Cardiac muscle cell (in vitro differentiated cells and primary cell): ENCODE measurements around the gene ZFC3H1. TPM values are rescaled to one million over a fixed set of nuclear protein-coding genes. Genes with fewer than 3 reads are reported as not detected.
"Not testable (repeated sequence)": the region's sequence is repeated elsewhere in the genome, so short reads cannot be mapped to it uniquely, and the experiment has no call there.

Experiments
- DNase-seq, 2 donors: peaks; one replicate each; pipeline versions ENCODE4 v3.0.0 to v3.0.0-alpha.2; 2010 to 2017; ENCODE audit warnings: low read depth in 1 of 2, low spot score in 1 of 2
- H3K27ac ChIP-seq: fragments of 200-600 bp; sonication (generic); 2 replicates; pipeline ENCODE4 v1.5.1; 2016
- H3K27me3 ChIP-seq: fragments of 200-600 bp; sonication (generic); 2 replicates; pipeline ENCODE4 v1.6.0; 2016; ENCODE audit warnings: control low read depth
- H3K36me3 ChIP-seq: fragments of 200-600 bp; sonication (generic); 2 replicates; pipeline ENCODE4 v1.5.1; 2016; ENCODE audit warnings: control low read depth
- H3K4me1 ChIP-seq: fragments of 200-600 bp; sonication (generic); 2 replicates; pipeline ENCODE4 v1.8.1; 2017; ENCODE audit warnings: low read depth, mild to moderate bottlenecking, mixed run types
- H3K4me3 ChIP-seq: fragments of 200-600 bp; sonication (generic); 2 replicates; pipeline ENCODE4 v1.5.1; 2016; ENCODE audit warnings: mild to moderate bottlenecking
- H3K9me3 ChIP-seq: fragments of 200-600 bp; sonication (generic); 2 replicates; pipeline ENCODE4 v1.5.1; 2017; ENCODE audit warnings: low read depth, mild to moderate bottlenecking, control low read depth
- CTCF ChIP-seq: IDR thresholded peaks from 2 replicates; pipeline ENCODE4 v1.5.1; 2012; ENCODE audit warnings: low read depth, mild to moderate bottlenecking, low read length
- polyA plus RNA-seq: library from polyadenylated mRNA; unstranded; fragments of >200 nt; fragmentation: Nextera tagmentation; extraction: Ambion mirVana; gene quantifications from 2 replicates; pipeline ENCODE4 v1.2.1, GENCODE V29; 2016
- total RNA-seq: library from RNA; depleted of rRNA; stranded (reverse); fragments of >200 nt; gene quantifications from 2 replicates; pipeline ENCODE4 v1.2.3, GENCODE V29; 2016

Gene ZFC3H1
- total and polyA plus RNA-seq, 2 experiments from 2014 or later: 24.9 to 25.8 TPM

- H3K27me3 ChIP-seq: no peaks in the 10 kb centered on the region
- no peak for DNase-seq
- no peaks in the 10 kb centered on the region for H3K9me3 ChIP-seq
- TF ChIP-seq CTCF: no peak
- peaks cover 20% of the 10 kb centered on the region for H3K4me1 ChIP-seq
- H3K4me3 ChIP-seq: no peak overlapping the region
- H3K36me3 ChIP-seq: peaks cover 16% of the 10 kb centered on the region
- peak overlapping the region; percentile 94 for H3K27ac ChIP-seq
Observed at GRCh38 chr12:71693126-71693525, 29.5 kb upstream of the ZFC3H1 start.

- Histone ChIP-seq H3K4me3 (no peak overlapping the region), H3K4me1 (peaks cover 30% of the 10 kb centered on the region), H3K27me3 (no peaks in the 10 kb centered on the region), H3K27ac (no peak overlapping the region), H3K9me3 (no peaks in the 10 kb centered on the region), H3K36me3 (peaks cover under 1% of the 10 kb centered on the region)
- no peak for TF ChIP-seq CTCF
- DNase-seq: no peak
Observed at GRCh38 chr12:71691504-71692129, 28.0 kb upstream of the ZFC3H1 start.

- DNase-seq: no peak
- Histone ChIP-seq H3K27me3 (no peaks in the 10 kb centered on the region), H3K4me1 (peaks cover 23% of the 10 kb centered on the region), H3K4me3 (no peak overlapping the region), H3K27ac (no peak overlapping the region), H3K36me3 (no peaks in the 10 kb centered on the region), H3K9me3 (no peaks in the 10 kb centered on the region)
- no peak for TF ChIP-seq CTCF
Observed at GRCh38 chr12:71688961-71689570, 25.4 kb upstream of the ZFC3H1 start.

GRCh38 chr12:71687172-71687571 is 23.5 kb upstream of the ZFC3H1 start:
- not testable (repeated sequence) for H3K27me3 ChIP-seq, H3K9me3 ChIP-seq, H3K27ac ChIP-seq, DNase-seq, H3K36me3 ChIP-seq
- H3K4me3 ChIP-seq: peak overlapping the region; percentile 63
- peaks cover 13% of the 10 kb centered on the region for H3K4me1 ChIP-seq

- H3K27me3 ChIP-seq: no peaks in the 10 kb centered on the region
- no peak for DNase-seq
- H3K36me3 ChIP-seq: no peaks in the 10 kb centered on the region
- no peaks in the 10 kb centered on the region for H3K9me3 ChIP-seq
- peaks cover 13% of the 10 kb centered on the region for H3K4me1 ChIP-seq
- peak overlapping the region; percentile 94 for H3K27ac ChIP-seq
- H3K4me3 ChIP-seq: peak overlapping the region; percentile 63
- TF ChIP-seq CTCF: no peak
Observed at GRCh38 chr12:71686658-71687025, 23.0 kb upstream of the ZFC3H1 start.

GRCh38 chr12:71685914-71686657 is 22.4 kb upstream of the ZFC3H1 start, which contains the start of gene TMEM19:
TMEM19 (plus strand) TSS chr12:71686082; CDS start chr12:71686681, 599 bp downstream.
- peak; percentile 29 for TF ChIP-seq CTCF
- Histone ChIP-seq H3K36me3 (no peaks in the 10 kb centered on the region), H3K4me1 (peaks cover 13% of the 10 kb centered on the region), H3K27me3 (no peaks in the 10 kb centered on the region), H3K9me3 (no peaks in the 10 kb centered on the region), H3K27ac (peak within 1 kb of the TSS; percentile 94), H3K4me3 (peak within 1 kb of the TSS; percentile 63)
- DNase-seq: peak; percentile 93 to 95
